ENCODE results near the gene PRDX2. TPM values are rescaled to one million over a fixed set of nuclear protein-coding genes. Genes with fewer than 3 reads are reported as not detected.

Gene PRDX2
- total and polyA plus RNA-seq, 10 of the 15 experiments (the other 5 are each of a cell fraction or from before 2014, with no cell fraction given), result 93.0 to 812 (median 344) TPM

GRCh38 chr19:12782424-12783290, 18.9 kb downstream of the PRDX2 start (continued):
- TF ChIP-seq CEBPB (IDR thresholded peaks at IDR 0.05; ENCODE audit: borderline replicate concordance in 1 of 2, low read depth in 2 of 2, low read length in 2 of 2) (peak in 1 of 2 experiments; percentile 51; a peak in 1 of 4 replicates), NFIC (IDR thresholded peaks at IDR 0.05; ENCODE audit: low read depth, low read length) (no peak), BCL3 (IDR thresholded peaks at IDR 0.05; ENCODE audit: borderline replicate concordance, insufficient read depth, low read depth, low read length, poor library complexity, severe bottlenecking) (peak; percentile 94), RFX5 (IDR thresholded peaks at IDR 0.05; ENCODE audit: low read depth, low read length) (peak; percentile 47; the same call in 1 of the 2 replicates), SMARCA5 (IDR thresholded peaks at IDR 0.05) (0 out of 2 replicates have a peak, but pooled peaks have one; percentile 19), BACH1 (IDR thresholded peaks at IDR 0.05; ENCODE audit: borderline replicate concordance) (peak; percentile 100), ZNF592 (IDR thresholded peaks at IDR 0.05) (peak; percentile 85), CHD1 (IDR thresholded peaks at IDR 0.05; ENCODE audit: low read depth, low read length) (0 out of 2 replicates have a peak, but pooled peaks have one; percentile 70), TCF12 (IDR thresholded peaks at IDR 0.05; ENCODE audit: low read depth, low read length) (peak; percentile 65; the same call in 1 of the 2 replicates), SRF (IDR thresholded peaks at IDR 0.05; ENCODE audit: low read depth in 2 of 2, low read length in 2 of 2) (peak in 1 of 2 experiments; percentile 15; a peak in 2 of 4 replicates), RELA (IDR thresholded peaks at IDR 0.05; ENCODE audit: borderline replicate concordance, partially characterized antibody) (peak; percentile 93), GATAD2B (conservative IDR thresholded peaks at IDR 0.05; ENCODE audit: low read depth) (peak; percentile 100), MTA2 (IDR thresholded peaks at IDR 0.05; ENCODE audit: low read depth) (0 out of 2 replicates have a peak, but pooled peaks have one; percentile 39), BMI1 (IDR thresholded peaks at IDR 0.05; ENCODE audit: borderline replicate concordance) (peak; percentile 97), TBL1XR1 (IDR thresholded peaks at IDR 0.05; ENCODE audit: low read depth, low read length) (peak; percentile 95), IKZF2 (IDR thresholded peaks at IDR 0.05) (peak; percentile 91 to 94), ZNF217 (IDR thresholded peaks at IDR 0.05) (peak; percentile 95; the same call in 1 of the 2 replicates), CREM (IDR thresholded peaks at IDR 0.05; ENCODE audit: low read depth) (peak; percentile 68), POU2F2 (IDR thresholded peaks at IDR 0.05; ENCODE audit: borderline replicate concordance, low read depth, low read length) (peak; percentile 32; the same call in 1 of the 3 replicates), MYC (IDR thresholded peaks at IDR 0.05; ENCODE audit: insufficient read depth, insufficient read length, insufficient replicate concordance, low read length, severe bottlenecking) (peak; percentile 75), BCL11A (IDR thresholded peaks at IDR 0.05; ENCODE audit: low read depth, low read length) (peak; percentile 14; the same call in 1 of the 2 replicates)
- TF ChIP-seq, protein P1, sequence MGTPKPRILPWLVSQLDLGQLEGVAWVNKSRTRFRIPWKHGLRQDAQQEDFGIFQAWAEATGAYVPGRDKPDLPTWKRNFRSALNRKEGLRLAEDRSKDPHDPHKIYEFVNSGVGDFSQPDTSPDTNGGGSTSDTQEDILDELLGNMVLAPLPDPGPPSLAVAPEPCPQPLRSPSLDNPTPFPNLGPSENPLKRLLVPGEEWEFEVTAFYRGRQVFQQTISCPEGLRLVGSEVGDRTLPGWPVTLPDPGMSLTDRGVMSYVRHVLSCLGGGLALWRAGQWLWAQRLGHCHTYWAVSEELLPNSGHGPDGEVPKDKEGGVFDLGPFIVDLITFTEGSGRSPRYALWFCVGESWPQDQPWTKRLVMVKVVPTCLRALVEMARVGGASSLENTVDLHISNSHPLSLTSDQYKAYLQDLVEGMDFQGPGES (IDR thresholded peaks at IDR 0.05), result peak; percentile 21; the same call in 1 of the 2 replicates

Data from GM12878 (cell line).